ENCODE measurements around the gene SPIB.

SPIB gene

DNA sequence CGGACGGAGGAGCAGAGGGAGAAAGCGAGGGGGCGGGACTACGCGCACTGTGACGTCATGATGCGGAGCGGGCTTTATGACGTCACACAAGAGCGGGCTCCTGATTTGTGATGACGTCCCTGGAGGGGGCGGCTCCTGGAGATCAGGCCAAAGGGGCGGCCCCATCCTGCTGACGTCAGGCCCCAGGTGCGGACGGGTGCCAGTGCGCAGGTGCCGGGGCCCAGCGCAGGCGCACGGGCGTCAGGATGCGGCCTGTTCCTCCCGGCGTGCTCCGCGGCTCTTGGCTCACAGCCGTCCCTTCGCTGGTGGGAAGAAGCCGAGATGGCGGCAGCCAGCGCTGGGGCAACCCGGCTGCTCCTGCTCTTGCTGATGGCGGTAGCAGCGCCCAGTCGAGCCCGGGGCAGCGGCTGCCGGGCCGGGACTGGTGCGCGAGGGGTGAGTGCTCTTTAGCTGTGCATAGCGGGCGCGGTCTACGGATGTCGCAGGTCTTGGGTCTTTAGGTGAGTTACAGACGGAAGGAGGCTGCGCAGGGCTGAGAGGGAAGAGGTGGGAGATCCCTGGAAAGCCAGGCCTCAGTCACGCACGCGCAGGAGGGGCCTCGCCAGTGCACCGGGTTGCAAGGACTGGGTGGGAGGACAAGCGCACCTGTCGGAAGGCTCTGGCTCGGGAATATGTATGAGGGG, 57.6 kb downstream of the SPIB start, which contains the start of the genes EMC10 and GARIN5A:
TSS of gene EMC10 (plus strand) at position 284 of the 683 bp plus-strand sequence. CDS start at position 322, 38 bp downstream.
TSS of gene GARIN5A (minus strand) at position 625 of the 683 bp plus-strand sequence. CDS start at position 165, 460 bp downstream.
- peak; percentile 93 for DNase-seq

DNA sequence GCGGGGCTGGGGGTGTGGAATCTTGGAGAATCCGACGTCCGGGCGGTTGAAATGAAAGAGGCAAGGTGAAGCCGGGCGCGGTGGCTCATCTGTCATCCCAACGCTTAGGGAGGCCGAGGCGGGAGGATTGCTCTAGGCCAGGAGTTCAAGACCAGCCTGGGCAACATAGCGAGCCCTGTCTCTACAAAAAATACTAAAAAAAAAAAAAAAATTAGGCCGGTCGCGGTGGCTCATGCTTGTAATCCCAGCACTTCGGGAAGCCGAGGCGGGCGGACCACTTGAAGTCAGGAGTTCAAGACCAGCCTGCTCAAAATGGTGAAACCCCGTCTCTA, 58.1 kb downstream of the SPIB start:
- DNase-seq, result no peak

DNA sequence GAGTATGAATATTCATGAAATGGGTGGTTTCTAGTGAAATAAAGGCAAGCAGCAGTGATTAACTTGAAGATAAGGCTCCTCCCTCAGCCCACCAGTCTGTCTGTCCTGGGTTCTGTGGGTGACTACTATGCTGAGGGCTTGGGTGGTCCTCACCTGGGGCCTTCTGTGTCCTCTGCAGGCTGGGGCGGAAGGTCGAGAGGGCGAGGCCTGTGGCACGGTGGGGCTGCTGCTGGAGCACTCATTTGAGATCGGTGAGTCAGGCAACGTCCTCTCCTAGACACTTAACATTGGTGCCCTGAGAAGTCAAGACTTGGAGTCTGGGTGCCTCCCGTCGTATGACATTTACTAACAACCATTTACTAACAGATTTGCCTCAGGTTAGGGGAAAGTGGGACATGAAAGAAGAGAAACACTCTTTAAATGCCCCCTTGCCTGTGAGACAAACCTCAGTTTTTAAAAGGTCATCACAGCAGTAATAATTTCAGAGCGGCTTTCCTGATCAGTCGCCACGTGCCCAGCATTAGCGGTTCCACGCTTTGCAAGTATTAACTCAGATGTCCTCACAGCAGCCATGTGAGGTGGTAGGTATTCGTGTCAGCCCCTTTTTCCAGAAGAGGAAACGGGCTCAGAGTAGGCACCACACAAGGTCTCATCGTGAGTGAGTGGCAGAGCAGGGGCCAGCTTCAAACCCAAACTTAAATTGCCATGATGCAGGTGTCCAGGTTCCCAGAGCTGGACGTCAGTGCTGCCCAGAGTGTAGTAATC, 59.2 kb downstream of the SPIB start:
- no peak for DNase-seq

DNA sequence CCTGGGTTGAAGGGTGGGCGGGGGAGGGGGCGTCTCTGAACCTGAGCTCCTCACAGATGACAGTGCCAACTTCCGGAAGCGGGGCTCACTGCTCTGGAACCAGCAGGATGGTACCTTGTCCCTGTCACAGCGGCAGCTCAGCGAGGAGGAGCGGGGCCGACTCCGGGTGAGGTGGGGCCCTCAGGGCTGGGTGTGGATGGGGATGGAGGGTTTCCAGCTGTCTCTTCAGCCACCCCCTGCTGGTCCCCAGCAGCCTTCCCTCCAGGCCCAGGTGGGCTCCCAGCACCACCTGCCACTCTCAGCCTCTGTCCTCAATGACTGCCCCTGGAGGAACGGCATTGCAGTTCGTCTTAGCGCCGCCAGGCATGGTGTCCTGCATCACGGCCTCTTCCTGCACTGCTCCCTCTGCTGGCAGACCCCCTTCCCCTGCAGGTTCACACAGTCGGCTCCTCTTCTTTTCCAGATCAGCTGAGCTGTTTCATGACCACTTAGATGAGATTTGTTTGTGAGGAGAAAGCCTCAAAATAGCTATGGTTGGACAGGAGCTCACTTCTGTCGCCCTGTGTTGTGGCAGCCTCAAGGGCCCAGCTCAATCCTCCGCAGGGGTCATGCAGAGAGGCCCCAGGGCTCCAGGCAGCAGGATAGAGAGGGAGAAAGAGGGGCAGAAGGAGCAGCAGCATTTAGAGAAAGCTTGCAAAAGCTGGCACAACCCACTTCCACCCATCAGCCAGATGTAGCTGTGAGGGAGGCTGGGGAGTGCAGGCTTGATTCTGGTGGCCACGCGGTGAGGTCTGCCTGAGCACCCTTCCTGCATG, 60.4 kb downstream of the SPIB start:
- no peak for DNase-seq

DNA sequence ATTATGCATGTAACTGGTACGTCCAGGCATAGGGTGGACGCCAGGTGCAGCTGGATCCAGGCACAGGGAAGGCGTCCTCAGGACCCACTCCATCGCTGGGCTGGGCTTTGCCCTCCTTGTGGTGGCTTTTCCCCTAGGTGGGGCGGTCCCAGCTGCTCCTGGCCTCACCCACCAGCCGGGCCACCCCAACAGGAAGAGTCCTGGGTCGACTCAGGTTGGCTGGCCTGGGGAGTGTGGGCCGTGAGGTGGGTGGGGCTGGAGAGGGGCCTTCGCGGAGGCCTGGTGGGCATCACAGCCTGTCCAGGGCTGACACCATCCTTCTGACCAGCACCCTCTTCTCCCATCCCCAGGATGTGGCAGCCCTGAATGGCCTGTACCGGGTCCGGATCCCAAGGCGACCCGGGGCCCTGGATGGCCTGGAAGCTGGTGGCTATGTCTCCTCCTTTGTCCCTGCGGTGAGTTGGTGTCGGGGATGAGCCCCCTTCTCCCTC, 61.1 kb downstream of the SPIB start:
- DNase-seq, result no peak

DNA sequence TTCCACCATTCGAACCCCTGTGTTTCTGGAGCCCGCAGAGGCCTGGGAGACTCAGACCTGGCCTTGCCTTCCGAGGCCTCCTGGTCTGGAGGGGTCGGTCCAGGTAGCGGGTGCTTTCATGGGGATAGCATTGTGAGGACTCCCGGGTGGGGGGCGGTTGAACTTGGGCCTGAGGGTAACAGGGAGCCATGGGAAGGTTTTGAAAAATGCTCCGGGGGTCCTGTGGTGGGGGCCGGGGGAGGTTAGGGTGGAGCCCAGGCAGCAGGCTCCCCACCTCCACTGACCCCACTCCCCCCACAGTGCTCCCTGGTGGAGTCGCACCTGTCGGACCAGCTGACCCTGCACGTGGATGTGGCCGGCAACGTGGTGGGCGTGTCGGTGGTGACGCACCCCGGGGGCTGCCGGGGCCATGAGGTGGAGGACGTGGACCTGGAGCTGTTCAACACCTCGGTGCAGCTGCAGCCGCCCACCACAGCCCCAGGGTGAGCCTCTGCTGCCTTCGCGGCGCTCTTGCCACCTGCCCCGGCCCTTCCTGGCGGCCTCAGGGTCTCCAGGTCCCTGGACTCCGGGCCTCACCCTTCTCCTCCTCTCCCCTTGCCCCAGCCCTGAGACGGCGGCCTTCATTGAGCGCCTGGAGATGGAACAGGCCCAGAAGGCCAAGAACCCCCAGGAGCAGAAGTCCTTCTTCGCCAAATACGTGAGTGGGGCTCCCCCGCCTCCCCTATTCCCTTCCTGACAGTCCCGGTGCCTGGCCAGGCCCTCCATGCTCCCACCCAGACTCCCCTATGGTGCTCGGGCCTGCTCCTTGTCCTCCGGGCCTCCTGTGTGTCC, 61.8 kb downstream of the SPIB start:
- DNase-seq, result no peak
